ENCODE measurements around the gene ZNF2. TPM values are rescaled to one million over a fixed set of nuclear protein-coding genes. Genes with fewer than 3 reads are reported as not detected.
A peak's percentile ranks its signal among the peaks of the same experiment; 100 is the strongest.

ZNF2 gene
- total RNA-seq, 1 donor from 2014 or later = 0.75 TPM

DNA sequence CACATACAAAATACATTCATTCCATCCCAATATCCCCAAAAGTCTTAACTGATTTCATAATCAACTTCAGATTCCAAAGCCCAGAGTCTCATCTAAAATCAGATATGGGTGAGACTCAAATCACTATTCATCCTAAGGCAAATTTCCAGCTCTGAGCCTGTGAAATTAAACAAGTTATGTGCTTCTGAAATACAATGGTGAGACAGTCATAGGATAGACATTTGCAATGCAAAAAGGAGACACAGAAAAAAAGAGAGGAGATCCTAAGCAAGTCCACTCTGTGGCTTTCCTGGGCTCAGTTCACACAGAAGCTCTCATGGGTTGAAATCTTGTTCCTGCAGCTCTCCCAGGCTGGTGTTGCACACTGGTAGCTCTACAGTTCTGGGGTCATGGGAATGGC, 60.0 kb downstream of the ZNF2 start:
- intact Hi-C loops (cut with DNase I) = no loop called here
- Histone ChIP-seq H3K4me3 (no peak overlapping the region), H3K27me3 (no peaks in the 10 kb centered on the region), H3K9me3 (peaks cover 57 to 79% of the 10 kb centered on the region in 2 donors), H3K4me1 (no peaks in the 10 kb centered on the region), H3K27ac (no peak overlapping the region), H3K36me3 (peaks cover 0 to 16% of the 10 kb centered on the region in 2 donors)
- DNase-seq (ENCODE audit: low spot score in 2 of 2) = no peak
- TF ChIP-seq, protein P1, sequence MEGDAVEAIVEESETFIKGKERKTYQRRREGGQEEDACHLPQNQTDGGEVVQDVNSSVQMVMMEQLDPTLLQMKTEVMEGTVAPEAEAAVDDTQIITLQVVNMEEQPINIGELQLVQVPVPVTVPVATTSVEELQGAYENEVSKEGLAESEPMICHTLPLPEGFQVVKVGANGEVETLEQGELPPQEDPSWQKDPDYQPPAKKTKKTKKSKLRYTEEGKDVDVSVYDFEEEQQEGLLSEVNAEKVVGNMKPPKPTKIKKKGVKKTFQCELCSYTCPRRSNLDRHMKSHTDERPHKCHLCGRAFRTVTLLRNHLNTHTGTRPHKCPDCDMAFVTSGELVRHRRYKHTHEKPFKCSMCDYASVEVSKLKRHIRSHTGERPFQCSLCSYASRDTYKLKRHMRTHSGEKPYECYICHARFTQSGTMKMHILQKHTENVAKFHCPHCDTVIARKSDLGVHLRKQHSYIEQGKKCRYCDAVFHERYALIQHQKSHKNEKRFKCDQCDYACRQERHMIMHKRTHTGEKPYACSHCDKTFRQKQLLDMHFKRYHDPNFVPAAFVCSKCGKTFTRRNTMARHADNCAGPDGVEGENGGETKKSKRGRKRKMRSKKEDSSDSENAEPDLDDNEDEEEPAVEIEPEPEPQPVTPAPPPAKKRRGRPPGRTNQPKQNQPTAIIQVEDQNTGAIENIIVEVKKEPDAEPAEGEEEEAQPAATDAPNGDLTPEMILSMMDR (IDR thresholded peaks at IDR 0.05) = no peak

DNA sequence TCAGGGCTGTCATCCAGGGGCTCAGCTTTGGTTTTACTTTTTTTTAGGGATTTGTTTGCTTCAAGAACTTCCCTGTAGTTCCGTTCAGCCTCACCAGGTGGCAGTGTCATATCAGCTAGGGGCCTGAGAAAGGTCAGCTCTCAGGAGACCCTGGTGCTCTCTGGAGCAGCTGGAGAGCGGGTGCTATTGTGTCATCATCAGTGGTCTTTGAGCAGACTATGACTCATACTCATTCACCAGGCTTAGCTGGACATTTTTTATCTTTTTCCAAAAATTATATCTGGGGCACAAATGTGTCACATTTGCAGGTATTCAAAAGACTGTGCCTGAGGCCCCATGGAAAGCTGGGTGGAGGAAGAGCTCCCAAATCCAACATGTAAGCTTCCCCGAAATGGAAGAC, 66.1 kb downstream of the ZNF2 start:
- intact Hi-C loops (cut with DNase I) = no loop called here
- H3K27ac ChIP-seq = no peak overlapping the region
- no peaks in the 10 kb centered on the region for H3K27me3 ChIP-seq
- no peaks in the 10 kb centered on the region for H3K4me1 ChIP-seq
- DNase-seq (ENCODE audit: low spot score in 2 of 2) = no peak
- peaks cover 29 to 83% of the 10 kb centered on the region in 2 donors for H3K9me3 ChIP-seq
- H3K36me3 ChIP-seq = no peaks in the 10 kb centered on the region
- H3K4me3 ChIP-seq = no peak overlapping the region
- TF ChIP-seq, protein P1 (IDR thresholded peaks at IDR 0.05) = peak in 1 of 3 experiments; percentile 21

DNA sequence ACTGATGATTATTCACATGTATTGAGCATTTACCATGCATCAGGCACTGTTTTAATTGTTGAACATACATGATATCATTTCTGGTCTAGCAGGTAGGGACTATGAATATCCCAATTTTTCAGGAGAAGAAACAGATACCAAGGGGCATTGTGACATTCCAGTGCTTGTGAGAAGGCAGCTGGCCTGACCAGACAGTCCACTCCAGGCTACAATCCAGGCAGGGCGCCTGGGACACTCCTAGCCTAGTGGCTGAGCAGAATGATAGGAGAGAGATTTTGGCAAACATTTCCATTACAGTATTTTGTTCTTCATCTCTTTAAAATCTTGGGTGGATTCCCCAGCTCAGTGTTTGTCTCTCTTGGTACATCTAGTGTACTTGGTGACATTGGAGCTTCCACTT, 66.6 kb downstream of the ZNF2 start:
- peaks cover 31 to 88% of the 10 kb centered on the region in 2 donors for H3K9me3 ChIP-seq
- TF ChIP-seq, protein P1 (IDR thresholded peaks at IDR 0.05) = no peak

More for the DNA sequence above, 66.6 kb downstream of the ZNF2 start:
- no peaks in the 10 kb centered on the region for H3K27me3 ChIP-seq
- H3K36me3 ChIP-seq = no peaks in the 10 kb centered on the region
- no peak overlapping the region for H3K27ac ChIP-seq
- no peak for DNase-seq (ENCODE audit: low spot score in 2 of 2)
- H3K4me3 ChIP-seq = no peak overlapping the region
- H3K4me1 ChIP-seq = no peaks in the 10 kb centered on the region
- intact Hi-C loops (cut with DNase I) = no loop called here

Other genes with a start within 250 kb of the ZNF2 start
- not detected for gene MAL, start 140.1 kb upstream of the ZNF2 start, total RNA-seq
- 30.1 TPM for gene MRPS5, start 44.0 kb upstream of the ZNF2 start, total RNA-seq
- 10.7 TPM for gene ZNF514, start 6.0 kb upstream of the ZNF2 start, total RNA-seq
- 1.4 TPM for gene ZNF892, start 41.7 kb downstream of the ZNF2 start, total RNA-seq
- not detected for gene PROM2, start 108.6 kb downstream of the ZNF2 start, total RNA-seq
- gene KCNIP3, start 131.5 kb downstream of the ZNF2 start, total RNA-seq = 5.2 TPM
- 54.0 TPM for gene FAHD2A, start 236.9 kb downstream of the ZNF2 start, total RNA-seq

All from ascending aorta (tissue), 2 donors.